WTC11 (cell line): ENCODE data around the gene PIP4K2B. TPM values are rescaled to one million over a fixed set of nuclear protein-coding genes. Genes with fewer than 3 reads are reported as not detected.

Experiments
- ATAC-seq: fragments of 200-7000 bp; cut with Tn5 transposase; 2 replicates; pipeline ENCODE4 v1.10.0; 2021; ENCODE audit warnings: mild to moderate bottlenecking, moderate library complexity
- CTCF ChIA-PET: fragments of 300-600 bp; sonication (Branson Sonifier 250); formaldehyde crosslinking; loops from one replicate; lab custom pipeline; 2021; ENCODE audit warnings: antibody characterized with exemption; lab: Charles Lee
- POLR2A ChIA-PET: fragments of 350-600 bp; sonication (Branson Sonifier 250); formaldehyde crosslinking; loops from one replicate; lab custom pipeline; 2021; ENCODE audit warnings: antibody characterized with exemption; lab: Charles Lee
- DNase-seq: peaks from one replicate; pipeline ENCODE4 v3.0.0; 2021; ENCODE audit warnings: low spot score
- H3K27ac Mint-ChIP-seq: 2 replicates; pipeline ENCODE4 v1.8.0; 2021; ENCODE audit warnings: mixed read lengths
- H3K27me3 Mint-ChIP-seq: 2 replicates; pipeline ENCODE4 v1.8.0; 2021; ENCODE audit warnings: low read depth, mild to moderate bottlenecking, moderate library complexity, mixed read lengths
- H3K36me3 Mint-ChIP-seq: 2 replicates; pipeline ENCODE4 v1.8.0; 2021; ENCODE audit warnings: mixed read lengths
- H3K4me1 Mint-ChIP-seq: 2 replicates; pipeline ENCODE4 v1.8.0; 2022; ENCODE audit warnings: mixed read lengths
- H3K4me3 Mint-ChIP-seq: 2 replicates; pipeline ENCODE4 v1.8.0; 2021; ENCODE audit warnings: mild to moderate bottlenecking, moderate library complexity, mixed read lengths
- H3K9me3 Mint-ChIP-seq: 2 replicates; pipeline ENCODE4 v1.8.0; 2021; ENCODE audit warnings: mixed read lengths
- ATF1 ChIP-seq: sonication (generic); formaldehyde crosslinking; IDR thresholded peaks from 2 replicates; pipeline ENCODE4 v1.8.1; 2023; ENCODE audit warnings: mild to moderate bottlenecking, moderate library complexity, missing genetic modification reagents
- CBFB ChIP-seq: sonication (generic); formaldehyde crosslinking; IDR thresholded peaks from 2 replicates; pipeline ENCODE4 v1.8.1; 2022; ENCODE audit warnings: mild to moderate bottlenecking, low read depth, missing genetic modification reagents
- ELF4 ChIP-seq: sonication (generic); formaldehyde crosslinking; IDR thresholded peaks from 2 replicates; pipeline ENCODE4 v1.8.1; 2022; ENCODE audit warnings: low read depth, mild to moderate bottlenecking, moderate library complexity, missing genetic modification reagents
- ERG ChIP-seq: fragments of 250-450 bp; sonication (Bioruptor Pico); IDR thresholded peaks from 2 replicates; pipeline ENCODE4 v1.8.0; 2021; ENCODE audit warnings: mild to moderate bottlenecking
- ESRRA ChIP-seq: sonication (generic); formaldehyde crosslinking; IDR thresholded peaks from 2 replicates; pipeline ENCODE4 v1.8.1; 2022; ENCODE audit warnings: mild to moderate bottlenecking, missing genetic modification reagents, borderline replicate concordance
- FOXJ3 ChIP-seq: sonication (generic); formaldehyde crosslinking; IDR thresholded peaks from 2 replicates; pipeline ENCODE4 v1.9.0; 2021; ENCODE audit warnings: missing genetic modification reagents, mild to moderate bottlenecking, borderline replicate concordance
- FOXK1 ChIP-seq: sonication (generic); formaldehyde crosslinking; IDR thresholded peaks from 2 replicates; pipeline ENCODE4 v1.8.0; 2022; ENCODE audit warnings: mild to moderate bottlenecking, moderate library complexity, missing genetic modification reagents
- GTF2I ChIP-seq: fragments of 250-450 bp; sonication (Bioruptor Pico); conservative IDR thresholded peaks from 2 replicates; pipeline ENCODE4 v1.4.0; 2021; ENCODE audit warnings: mild to moderate bottlenecking
- JAZF1 ChIP-seq: fragments of 250-450 bp; sonication (Bioruptor Pico); IDR thresholded peaks from 2 replicates; pipeline ENCODE4 v1.9.0; 2021; ENCODE audit warnings: moderate library complexity, mild to moderate bottlenecking, inconsistent platforms
- JUN ChIP-seq: sonication (generic); formaldehyde crosslinking; IDR thresholded peaks from 2 replicates; pipeline ENCODE4 v1.8.0; 2023; ENCODE audit warnings: mild to moderate bottlenecking, missing genetic modification reagents
- MAX ChIP-seq: sonication (generic); formaldehyde crosslinking; IDR thresholded peaks from 2 replicates; pipeline ENCODE4 v1.8.0; 2022; ENCODE audit warnings: mild to moderate bottlenecking, missing genetic modification reagents
- MLX ChIP-seq: sonication (generic); formaldehyde crosslinking; IDR thresholded peaks from 2 replicates; pipeline ENCODE4 v1.8.1; 2023; ENCODE audit warnings: mild to moderate bottlenecking, missing genetic modification reagents, moderate library complexity
- NR1H2 ChIP-seq: sonication (generic); formaldehyde crosslinking; IDR thresholded peaks from 2 replicates; pipeline ENCODE4 v1.9.0; 2021; ENCODE audit warnings: mild to moderate bottlenecking, moderate library complexity, missing genetic modification reagents
- PREB ChIP-seq: sonication (generic); formaldehyde crosslinking; IDR thresholded peaks from 2 replicates; pipeline ENCODE4 v1.8.1; 2022; ENCODE audit warnings: mild to moderate bottlenecking, missing genetic modification reagents, moderate library complexity, borderline replicate concordance
- SMAD3 ChIP-seq: sonication (generic); formaldehyde crosslinking; IDR thresholded peaks from 2 replicates; pipeline ENCODE4 v1.8.0; 2022; ENCODE audit warnings: missing genetic modification reagents, mild to moderate bottlenecking, borderline replicate concordance
- SMAD4 ChIP-seq: sonication (generic); formaldehyde crosslinking; IDR thresholded peaks from 2 replicates; pipeline ENCODE4 v1.8.0; 2022; ENCODE audit warnings: mild to moderate bottlenecking, missing genetic modification reagents
- SP1 ChIP-seq: sonication (generic); formaldehyde crosslinking; conservative IDR thresholded peaks from 2 replicates; pipeline ENCODE4 v1.8.1; 2022; ENCODE audit warnings: missing genetic modification reagents
- ZNF121 ChIP-seq: sonication (generic); formaldehyde crosslinking; IDR thresholded peaks from 2 replicates; pipeline ENCODE4 v1.8.0; 2023; ENCODE audit warnings: missing genetic modification reagents
- ZNF423 ChIP-seq: fragments of 250-450 bp; sonication (Bioruptor Pico); IDR thresholded peaks from 2 replicates; pipeline ENCODE4 v2.1.2; 2022; ENCODE audit warnings: mild to moderate bottlenecking, moderate library complexity
- ZNF532 ChIP-seq: fragments of 250-450 bp; sonication (Bioruptor Pico); IDR thresholded peaks from 2 replicates; pipeline ENCODE4 v1.9.0; 2021; ENCODE audit warnings: mild to moderate bottlenecking, borderline replicate concordance
- total RNA-seq: library from RNA; stranded (reverse); gene quantifications from 3 replicates; pipeline ENCODE4 v1.2.3, GENCODE V29; 2021
- TF ChIP-seq, protein P1 (sequence below): sonication (generic); formaldehyde crosslinking; IDR thresholded peaks from 2 replicates; pipeline ENCODE4 v1.8.1; 2022; ENCODE audit warnings: low read depth, mild to moderate bottlenecking, moderate library complexity, missing genetic modification reagents, borderline replicate concordance
- TF ChIP-seq, protein P2 (sequence below): fragments of 250-450 bp; sonication (Bioruptor Pico); IDR thresholded peaks from 2 replicates; pipeline ENCODE4 v1.9.0; 2021; ENCODE audit warnings: mild to moderate bottlenecking
- TF ChIP-seq, protein P3 (sequence below): sonication (generic); formaldehyde crosslinking; IDR thresholded peaks from 2 replicates; pipeline ENCODE4 v1.8.1; 2022; ENCODE audit warnings: missing genetic modification reagents, borderline replicate concordance

The PIP4K2B gene
- total RNA-seq, 1 experiment from 2014 or later, result 61.9 TPM

DNA sequence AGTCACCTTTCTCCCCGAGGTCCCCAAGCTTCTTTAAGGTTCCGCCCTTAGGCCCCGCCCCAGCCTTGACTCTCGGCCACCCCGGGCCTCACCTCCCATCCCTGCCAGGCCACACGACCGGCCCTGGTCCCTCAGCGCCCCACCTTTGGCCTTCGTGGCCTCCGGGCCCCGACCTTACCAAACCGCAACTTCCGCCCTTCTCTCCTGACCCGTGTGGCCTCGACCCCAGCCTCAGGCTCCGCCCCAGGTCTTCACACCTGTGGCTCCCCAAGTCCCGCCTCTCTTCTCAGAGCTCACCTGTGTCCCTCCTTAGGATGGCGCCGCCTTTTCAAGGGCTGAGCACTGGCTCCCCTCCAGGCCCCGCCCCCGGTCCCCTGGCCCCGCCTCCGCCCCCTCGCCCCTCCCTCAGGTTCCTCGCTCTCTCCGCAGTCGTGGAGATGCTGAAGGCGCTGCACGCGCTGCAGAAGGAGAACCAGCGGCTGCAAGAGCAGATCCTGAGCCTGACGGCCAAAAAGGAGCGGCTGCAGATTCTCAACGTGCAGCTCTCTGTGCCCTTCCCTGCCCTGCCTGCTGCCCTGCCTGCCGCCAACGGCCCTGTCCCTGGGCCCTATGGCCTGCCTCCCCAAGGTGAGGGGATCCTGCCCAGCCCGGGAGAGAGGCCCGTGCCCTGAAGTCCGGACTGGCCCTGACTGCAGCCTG is 79.3 kb downstream of the PIP4K2B start:
- ATAC-seq (peak; percentile 69), DNase-seq (peak; percentile 85)
- TF ChIP-seq ERG (CRISPR knock-in tag), result no peak
- no peak for TF ChIP-seq MLX (CRISPR knock-in tag)
- no peak for TF ChIP-seq ZNF423
- TF ChIP-seq, protein P1, sequence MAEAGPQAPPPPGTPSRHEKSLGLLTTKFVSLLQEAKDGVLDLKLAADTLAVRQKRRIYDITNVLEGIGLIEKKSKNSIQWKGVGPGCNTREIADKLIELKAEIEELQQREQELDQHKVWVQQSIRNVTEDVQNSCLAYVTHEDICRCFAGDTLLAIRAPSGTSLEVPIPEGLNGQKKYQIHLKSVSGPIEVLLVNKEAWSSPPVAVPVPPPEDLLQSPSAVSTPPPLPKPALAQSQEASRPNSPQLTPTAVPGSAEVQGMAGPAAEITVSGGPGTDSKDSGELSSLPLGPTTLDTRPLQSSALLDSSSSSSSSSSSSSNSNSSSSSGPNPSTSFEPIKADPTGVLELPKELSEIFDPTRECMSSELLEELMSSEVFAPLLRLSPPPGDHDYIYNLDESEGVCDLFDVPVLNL (CRISPR knock-in tag), result 0 out of 2 replicates have a peak, but pooled peaks have one; percentile 29
- no peak for TF ChIP-seq GTF2I (CRISPR knock-in tag)
- peak; percentile 56 for TF ChIP-seq SP1 (CRISPR knock-in tag)
- TF ChIP-seq FOXJ3 (CRISPR knock-in tag), result no peak
- TF ChIP-seq ATF1 (CRISPR knock-in tag), result no peak
- TF ChIP-seq ESRRA (CRISPR knock-in tag), result no peak
- TF ChIP-seq SMAD4 (CRISPR knock-in tag), result no peak
- TF ChIP-seq ZNF532, result no peak
- TF ChIP-seq SMAD3 (CRISPR knock-in tag), result no peak
- no peak for TF ChIP-seq JUN (CRISPR knock-in tag)
- TF ChIP-seq, protein P2, sequence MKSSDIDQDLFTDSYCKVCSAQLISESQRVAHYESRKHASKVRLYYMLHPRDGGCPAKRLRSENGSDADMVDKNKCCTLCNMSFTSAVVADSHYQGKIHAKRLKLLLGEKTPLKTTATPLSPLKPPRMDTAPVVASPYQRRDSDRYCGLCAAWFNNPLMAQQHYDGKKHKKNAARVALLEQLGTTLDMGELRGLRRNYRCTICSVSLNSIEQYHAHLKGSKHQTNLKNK, result no peak
- TF ChIP-seq MAX (CRISPR knock-in tag), result peak; percentile 80
- TF ChIP-seq, protein P3, sequence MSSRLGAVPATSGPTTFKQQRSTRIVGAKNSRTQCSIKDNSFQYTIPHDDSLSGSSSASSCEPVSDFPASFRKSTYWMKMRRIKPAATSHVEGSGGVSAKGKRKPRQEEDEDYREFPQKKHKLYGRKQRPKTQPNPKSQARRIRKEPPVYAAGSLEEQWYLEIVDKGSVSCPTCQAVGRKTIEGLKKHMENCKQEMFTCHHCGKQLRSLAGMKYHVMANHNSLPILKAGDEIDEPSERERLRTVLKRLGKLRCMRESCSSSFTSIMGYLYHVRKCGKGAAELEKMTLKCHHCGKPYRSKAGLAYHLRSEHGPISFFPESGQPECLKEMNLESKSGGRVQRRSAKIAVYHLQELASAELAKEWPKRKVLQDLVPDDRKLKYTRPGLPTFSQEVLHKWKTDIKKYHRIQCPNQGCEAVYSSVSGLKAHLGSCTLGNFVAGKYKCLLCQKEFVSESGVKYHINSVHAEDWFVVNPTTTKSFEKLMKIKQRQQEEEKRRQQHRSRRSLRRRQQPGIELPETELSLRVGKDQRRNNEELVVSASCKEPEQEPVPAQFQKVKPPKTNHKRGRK (CRISPR knock-in tag), result no peak
- TF ChIP-seq JAZF1 (CRISPR knock-in tag), result no peak
- no peak for TF ChIP-seq PREB
- no peak for TF ChIP-seq CBFB (CRISPR knock-in tag)
- no peak for TF ChIP-seq ELF4 (CRISPR knock-in tag)
- no peak for TF ChIP-seq NR1H2
- TF ChIP-seq FOXK1 (CRISPR knock-in tag), result no peak
- no peak for TF ChIP-seq ZNF121 (CRISPR knock-in tag)

More for the DNA sequence above, 79.3 kb downstream of the PIP4K2B start:
- peak overlapping the region; percentile 54 for H3K4me3 Mint-ChIP-seq
- no peaks in the 10 kb centered on the region for H3K36me3 Mint-ChIP-seq
- H3K27me3 Mint-ChIP-seq, result peaks cover 12% of the 10 kb centered on the region
- CTCF ChIA-PET, result interaction anchor here (0.6 to 5.0 kb wide), 12 partner anchors 8 to 162 kb away, joined by 3 to 37 read pairs (median 6); partner anchors contain the start of genes CISD3 and MLLT6
- POLR2A ChIA-PET, result interaction anchor here (0.6 to 1.5 kb wide), 8 partner anchors 10 to 156 kb away, joined by 3 to 7 read pairs (median 4); no protein-coding TSS in a partner anchor
- peaks cover 39% of the 10 kb centered on the region for H3K4me1 Mint-ChIP-seq
- no peaks in the 10 kb centered on the region for H3K9me3 Mint-ChIP-seq
- H3K27ac Mint-ChIP-seq, result no peak overlapping the region
